ENCODE measurements around the gene ACSM6. TPM values are rescaled to one million over a fixed set of nuclear protein-coding genes. Genes with fewer than 3 reads are reported as not detected.
"Not testable (repeated sequence)": the region's sequence is repeated elsewhere in the genome, so short reads cannot be mapped to it uniquely, and the experiment has no call there.

Gene ACSM6
- total RNA-seq, 1 donor from 2014 or later: not detected

- FAIRE-seq (no peak), DNase-seq (ENCODE audit: low spot score in 2 of 2) (no peak)
Observed at GRCh38 chr10:95214369-95214768, 20.3 kb downstream of the ACSM6 start.

GRCh38 chr10:95214793-95215192, 20.8 kb downstream of the ACSM6 start:
- DNase-seq (ENCODE audit: low spot score in 2 of 2) (no peak), FAIRE-seq (no peak)

GRCh38 chr10:95217476-95217875, 23.4 kb downstream of the ACSM6 start:
- no peak for DNase-seq (ENCODE audit: low spot score in 2 of 2)
- no peak for FAIRE-seq

- DNase-seq (ENCODE audit: low spot score in 2 of 2): no peak
Observed at GRCh38 chr10:95220539-95220938, 26.5 kb downstream of the ACSM6 start.

GRCh38 chr10:95221124-95221523, 27.1 kb downstream of the ACSM6 start:
- no peak for DNase-seq (ENCODE audit: low spot score in 2 of 2)
- FAIRE-seq: no peak

More at GRCh38 chr10:95220539-95220938, 26.5 kb downstream of the ACSM6 start:
- no peak for FAIRE-seq

- DNase-seq (ENCODE audit: low spot score in 2 of 2) (no peak), FAIRE-seq (no peak)
Observed at GRCh38 chr10:95225136-95225535, 31.1 kb downstream of the ACSM6 start.

- not testable (repeated sequence) for FAIRE-seq; DNase-seq (ENCODE audit: low spot score in 2 of 2)
Observed at GRCh38 chr10:95228934-95229723, 35.1 kb downstream of the ACSM6 start.

GRCh38 chr10:95229724-95230627, 35.9 kb downstream of the ACSM6 start:
- no peak for FAIRE-seq
- no peak for DNase-seq (ENCODE audit: low spot score in 2 of 2)

- not testable (repeated sequence) for FAIRE-seq; DNase-seq (ENCODE audit: low spot score in 2 of 2)
Observed at GRCh38 chr10:95230677-95231586, 36.9 kb downstream of the ACSM6 start.

- FAIRE-seq (no peak), DNase-seq (ENCODE audit: low spot score in 2 of 2) (no peak)
Observed at GRCh38 chr10:95233377-95234034, 39.5 kb downstream of the ACSM6 start.

- DNase-seq (ENCODE audit: low spot score in 2 of 2): no peak
- FAIRE-seq: no peak
Observed at GRCh38 chr10:95234951-95235350, 40.9 kb downstream of the ACSM6 start.

- DNase-seq (ENCODE audit: low spot score in 2 of 2): no peak
- FAIRE-seq: no peak
Observed at GRCh38 chr10:95235676-95236067, 41.6 kb downstream of the ACSM6 start.

GRCh38 chr10:95236068-95236903, 42.2 kb downstream of the ACSM6 start:
- no peak for FAIRE-seq
- no peak for DNase-seq (ENCODE audit: low spot score in 2 of 2)

- no peak for DNase-seq (ENCODE audit: low spot score in 2 of 2)
Observed at GRCh38 chr10:95237376-95238170, 43.5 kb downstream of the ACSM6 start.

GRCh38 chr10:95240096-95240495, 46.1 kb downstream of the ACSM6 start:
- DNase-seq (ENCODE audit: low spot score in 2 of 2); FAIRE-seq: not testable (repeated sequence)

More at GRCh38 chr10:95237376-95238170, 43.5 kb downstream of the ACSM6 start:
- no peak for FAIRE-seq

GRCh38 chr10:95240811-95241210, 46.8 kb downstream of the ACSM6 start:
- DNase-seq (ENCODE audit: low spot score in 2 of 2): no peak
- FAIRE-seq: no peak

- DNase-seq (ENCODE audit: low spot score in 2 of 2) (no peak), FAIRE-seq (no peak)
Observed at GRCh38 chr10:95241533-95241932, 47.5 kb downstream of the ACSM6 start.
